ENCODE measurements around the gene MAPK8IP3.

MAPK8IP3 gene

GRCh38 chr16:1776672-1776955 lies 70.6 kb downstream of the MAPK8IP3 start:
- no peak for DNase-seq

DNA sequence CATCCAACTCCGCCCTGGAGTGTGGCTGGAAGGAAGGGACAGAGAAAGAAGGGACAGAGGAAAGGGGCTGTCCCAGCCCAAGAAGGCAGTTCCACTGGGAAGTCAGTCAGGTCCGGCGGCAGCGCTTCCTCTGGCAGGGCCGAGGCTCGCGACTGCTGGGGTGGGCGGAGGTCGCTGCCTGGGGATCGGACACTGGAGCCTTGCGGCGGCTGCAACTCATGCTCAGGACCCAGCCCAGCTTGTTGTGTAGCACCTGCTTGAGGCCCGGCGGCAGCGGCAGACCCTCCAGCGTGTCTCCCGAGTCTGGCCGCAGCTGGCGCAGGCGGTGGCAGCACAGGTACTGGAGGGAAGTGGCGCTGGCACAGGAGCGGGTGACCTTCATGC lies 71.0 kb downstream of the MAPK8IP3 start:
- no peak for DNase-seq

GRCh38 chr16:1777375-1778199 lies 71.6 kb downstream of the MAPK8IP3 start:
- DNase-seq: no peak

- DNase-seq: no peak
These were observed 72.5 kb downstream of the MAPK8IP3 start for GRCh38 chr16:1778200-1779179.

GRCh38 chr16:1779234-1779701 lies 73.3 kb downstream of the MAPK8IP3 start:
- DNase-seq: no peak

- DNase-seq: no peak
These were observed 74.0 kb downstream of the MAPK8IP3 start for GRCh38 chr16:1779741-1780676.

DNA sequence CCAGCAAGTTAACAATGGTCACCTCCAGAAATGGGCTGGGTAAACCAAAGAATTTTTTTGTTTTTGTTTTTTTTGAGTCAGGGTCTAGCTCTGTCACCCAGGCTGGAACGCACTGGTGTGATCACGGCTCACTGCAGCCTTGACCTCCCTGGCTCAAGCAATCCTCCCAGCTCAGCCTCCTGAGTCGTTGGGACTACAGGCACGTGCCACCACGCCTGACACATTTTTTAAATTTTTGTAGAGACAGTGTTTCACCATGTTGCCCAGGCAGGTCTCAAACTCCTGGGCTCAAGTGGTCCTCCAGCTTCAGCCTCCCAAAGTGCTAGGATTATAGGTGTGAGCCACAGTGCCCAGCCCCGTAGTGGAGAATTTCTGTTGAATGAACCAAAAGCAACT lies 74.7 kb downstream of the MAPK8IP3 start:
- no peak for DNase-seq

- no peak for DNase-seq
These were observed 75.3 kb downstream of the MAPK8IP3 start for GRCh38 chr16:1781254-1781653.

GRCh38 chr16:1781758-1782407 lies 75.9 kb downstream of the MAPK8IP3 start:
- DNase-seq: no peak

DNA sequence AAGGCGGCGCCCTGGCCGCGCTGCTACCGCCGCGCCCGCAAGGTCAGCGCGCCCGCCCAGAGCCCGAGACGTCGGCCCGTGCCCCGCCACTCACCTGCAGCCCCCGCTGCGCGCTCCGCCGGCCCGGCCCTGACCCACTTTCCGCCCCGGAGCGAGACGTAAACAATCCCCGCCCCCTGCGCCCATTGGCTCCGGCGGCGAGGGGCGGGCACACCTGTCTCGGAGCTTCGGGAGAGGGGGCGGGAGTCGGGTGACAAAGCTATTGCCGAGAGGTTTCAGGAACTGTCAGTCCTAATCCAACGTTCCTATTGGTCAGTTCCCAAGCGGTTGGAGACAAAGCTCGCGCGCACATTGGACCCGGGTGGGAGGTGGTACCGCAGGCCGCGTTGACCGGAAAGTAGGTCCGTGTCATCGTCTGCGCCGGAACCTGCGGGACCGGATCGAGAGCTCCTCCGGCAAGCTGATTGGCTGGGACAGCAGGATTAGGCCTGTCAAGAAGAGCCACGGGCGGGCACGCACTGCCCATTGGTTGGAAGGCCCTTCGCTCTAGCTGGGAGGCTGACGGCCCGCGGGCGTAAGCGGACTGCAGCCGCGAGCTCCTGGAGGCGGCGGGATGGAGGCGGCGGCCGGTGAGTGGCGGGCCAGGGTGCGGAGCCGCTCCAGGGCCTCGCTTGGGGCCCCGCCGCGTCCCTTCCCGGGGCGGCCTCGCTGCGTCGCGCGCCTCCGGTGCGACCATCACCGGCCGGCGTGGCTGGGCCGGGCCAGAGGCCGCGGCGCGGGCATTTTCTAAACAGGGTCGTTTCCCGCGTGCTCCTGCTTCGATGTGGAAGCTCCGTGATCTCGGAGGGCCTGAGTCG lies 76.6 kb downstream of the MAPK8IP3 start, which contains the start of the genes NUBP2 and SPSB3:
Gene NUBP2 (plus strand): TSS at position 553 of the 857 bp plus-strand sequence. CDS start 61 bp downstream, at position 614.
Gene SPSB3 (minus strand): TSS at position 164 of the 857 bp plus-strand sequence. CDS start 1,088 bp downstream, outside the sequence.
- peak; percentile 100 for DNase-seq

- no peak for DNase-seq
These were observed 79.2 kb downstream of the MAPK8IP3 start for GRCh38 chr16:1784977-1785845.

GRCh38 chr16:1785846-1786170 lies 79.8 kb downstream of the MAPK8IP3 start:
- no peak for DNase-seq

DNA sequence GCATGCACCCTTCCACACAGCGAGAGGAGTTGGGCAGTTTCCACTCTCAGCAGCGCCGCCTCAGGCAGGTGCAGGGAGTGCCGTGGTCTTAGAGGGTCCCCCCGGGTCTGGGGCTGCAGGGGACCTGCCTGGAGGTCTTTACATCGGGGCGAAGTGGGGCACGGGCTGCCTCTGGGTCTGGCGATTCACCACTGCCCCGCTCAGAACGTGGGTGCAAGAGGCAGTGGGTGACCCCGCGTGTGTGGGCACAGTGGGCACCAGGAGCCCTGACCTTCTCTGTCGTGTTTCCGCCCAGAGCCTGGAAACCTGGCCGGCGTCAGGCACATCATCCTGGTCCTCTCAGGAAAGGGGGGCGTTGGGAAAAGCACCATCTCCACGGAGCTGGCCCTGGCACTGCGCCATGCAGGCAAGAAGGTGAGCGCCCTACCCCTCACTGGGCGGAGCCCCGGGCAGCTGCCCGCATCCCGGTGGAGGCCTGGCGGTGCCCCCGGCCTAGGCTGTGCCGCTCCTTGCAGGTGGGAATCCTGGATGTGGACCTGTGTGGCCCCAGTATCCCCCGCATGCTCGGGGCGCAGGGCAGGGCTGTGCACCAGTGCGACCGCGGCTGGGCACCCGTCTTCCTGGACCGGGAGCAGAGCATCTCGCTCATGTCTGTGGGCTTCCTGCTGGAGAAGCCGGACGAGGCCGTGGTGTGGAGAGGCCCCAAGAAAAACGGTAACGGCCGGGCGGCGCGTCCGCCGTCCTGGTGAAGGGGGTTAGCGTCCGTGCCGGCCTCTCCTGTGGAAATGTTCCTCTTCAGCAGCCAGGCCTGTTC lies 80.5 kb downstream of the MAPK8IP3 start:
- DNase-seq: no peak

- no peak for DNase-seq
These were observed 81.0 kb downstream of the MAPK8IP3 start for GRCh38 chr16:1787056-1787321.

- no peak for DNase-seq
These were observed 81.5 kb downstream of the MAPK8IP3 start for GRCh38 chr16:1787322-1788094.

- DNase-seq: no peak
These were observed 82.2 kb downstream of the MAPK8IP3 start for GRCh38 chr16:1788095-1788707.

DNA sequence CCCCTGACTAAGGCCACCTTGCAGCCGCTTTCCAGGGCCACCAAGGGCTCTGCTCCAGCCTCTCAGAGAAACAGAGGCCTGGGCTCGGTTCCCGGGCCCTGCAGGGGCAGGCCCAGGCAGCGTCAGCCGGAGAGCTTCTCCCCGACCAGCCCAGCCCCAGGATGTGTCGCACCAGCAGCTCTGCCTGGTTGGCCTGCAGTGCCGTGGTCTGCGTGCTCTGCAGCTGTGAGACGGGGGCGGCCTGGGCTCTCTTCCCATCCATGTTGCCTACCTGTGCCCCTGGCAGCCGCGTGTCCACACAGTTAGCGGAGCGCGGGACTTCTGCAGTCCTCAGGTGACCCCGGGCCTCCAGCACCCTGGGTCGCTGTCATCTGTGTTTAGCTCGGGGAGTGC lies 82.7 kb downstream of the MAPK8IP3 start:
- no peak for DNase-seq

DNA sequence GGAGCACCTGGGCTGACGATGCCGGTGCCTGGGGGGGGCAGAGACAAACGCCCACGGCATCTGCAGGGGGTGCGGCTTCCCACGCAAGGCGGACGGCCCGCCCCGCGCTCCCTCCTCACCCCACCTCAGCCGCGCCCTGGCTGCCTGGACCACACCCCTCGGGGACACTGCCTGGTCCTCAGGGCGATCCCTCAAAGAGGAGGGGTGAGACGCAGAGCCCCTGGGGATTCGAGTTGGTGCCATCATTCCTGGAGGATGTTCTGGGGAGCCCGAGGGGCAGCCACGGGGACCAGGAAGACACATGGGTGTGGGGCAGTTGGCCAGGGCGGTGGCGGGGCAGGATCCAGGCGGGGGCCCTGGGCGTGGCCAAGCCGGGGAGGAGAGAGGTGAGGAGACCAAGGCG lies 83.6 kb downstream of the MAPK8IP3 start:
- no peak for DNase-seq
